SK-N-MC (cell line): ENCODE results near the gene KATNAL1.

Experiments used
- EZH2 ChIP-seq: fragments of 200-600 bp; sonication (generic); IDR thresholded peaks from one replicate; pipeline ENCODE4 v1.6.1; 2017; ENCODE audit warnings: antibody characterized with exemption
- POLR2AphosphoS5 ChIP-seq: IDR thresholded peaks from 2 replicates; pipeline ENCODE4 v1.6.1; 2012; ENCODE audit warnings: mild to moderate bottlenecking, low read depth, low read length, borderline replicate concordance

- TF ChIP-seq EZH2 (no peak), POLR2AphosphoS5 (no peak)
These were observed 4.1 kb downstream of the KATNAL1 start for GRCh38 chr13:30303269-30303668.
